Testis (tissue), 3 donors: Measurements from ENCODE around the gene IFFO2. TPM values are rescaled to one million over a fixed set of nuclear protein-coding genes. Genes with fewer than 3 reads are reported as not detected.

ENCODE experiments used
- DNase-seq: peaks from one replicate; pipeline ENCODE4 v3.0.0-alpha.2; 2019
- H3K27ac ChIP-seq, 2 donors: fragments of 200-600 bp; sonication (generic); one replicate each; pipeline ENCODE4 v1.5.1; 2019
- H3K27me3 ChIP-seq: fragments of 200-600 bp; sonication (generic); one replicate; pipeline ENCODE4 v1.5.1; 2019
- H3K36me3 ChIP-seq: fragments of 200-600 bp; sonication (generic); one replicate; pipeline ENCODE4 v1.5.1; 2017; ENCODE audit warnings: low read depth; ENCODE audit errors: missing control alignments
- H3K4me1 ChIP-seq: fragments of 200-600 bp; sonication (generic); one replicate; pipeline ENCODE4 v1.5.1; 2019
- H3K4me3 ChIP-seq, 2 donors: fragments of 200-600 bp; sonication (generic); one replicate each; pipeline ENCODE4 v1.5.1; 2017 to 2019
- H3K9me3 ChIP-seq: fragments of 200-600 bp; sonication (generic); one replicate; pipeline ENCODE4 v1.5.1; 2017
- POLR2A ChIP-seq: fragments of 450-650 bp; IDR thresholded peaks from one replicate; pipeline ENCODE4 v1.6.1; 2017; ENCODE audit warnings: antibody characterized with exemption, mild to moderate bottlenecking, moderate library complexity
- WGBS, 2 donors: methylation state at CpG; one replicate each; pipeline ENCODE4 v1.1.5; 2018; 5-methylcytosine and 5-hydroxymethylcytosine counted together
- intact Hi-C: fragments of 100-400 bp; cut with DNase I; formaldehyde crosslinking; loops from one replicate; pipeline ENCODE4 v1.15.1; 2023; ENCODE audit warnings: low total_unique reads
- polyA plus RNA-seq: library from polyadenylated mRNA; stranded (reverse); fragments of 350-450 nt; fragmentation: Illumina TruSeq; extraction: RNeasy Lipid Tissue Mini Kit (QIAGEN cat#74804); gene quantifications from one replicate; pipeline ENCODE4 v1.2.3, GENCODE V29; 2014; ENCODE audit warnings: low read depth, low replicate concordance; ENCODE audit not compliant: insufficient read depth
- total RNA-seq, 2 donors: library from RNA; depleted of rRNA; stranded (reverse); fragments of >200 nt; gene quantifications; one replicate each; pipeline ENCODE4 v1.2.3, GENCODE V29; 2016
- TF ChIP-seq, protein P1 (sequence below), 3 experiments: fragments of 450-650 bp in 2 of 3; fragments of 200-600 bp in 1 of 3; sonication (generic) in 1 of 3; IDR thresholded peaks; one replicate each; pipeline ENCODE4 v1.5.1; 2016 to 2019; ENCODE audit warnings: antibody characterized with exemption in 3 of 3, mild to moderate bottlenecking in 2 of 3, moderate library complexity in 1 of 3

IFFO2 gene
- total and polyA plus RNA-seq, 3 donors from 2014 or later: 5.0 to 8.5 (median 5.6) TPM

GRCh38 chr1:18996548-18997177, 40.2 kb upstream of the IFFO2 start:
- Histone ChIP-seq H3K9me3 (no peaks in the 10 kb centered on the region), H3K27me3 (no peaks in the 10 kb centered on the region), H3K36me3 (no peaks in the 10 kb centered on the region), H3K4me3 (no peak overlapping the region), H3K4me1 (no peaks in the 10 kb centered on the region), H3K27ac (no peak overlapping the region)
- TF ChIP-seq POLR2A: no peak
- TF ChIP-seq, protein P1, sequence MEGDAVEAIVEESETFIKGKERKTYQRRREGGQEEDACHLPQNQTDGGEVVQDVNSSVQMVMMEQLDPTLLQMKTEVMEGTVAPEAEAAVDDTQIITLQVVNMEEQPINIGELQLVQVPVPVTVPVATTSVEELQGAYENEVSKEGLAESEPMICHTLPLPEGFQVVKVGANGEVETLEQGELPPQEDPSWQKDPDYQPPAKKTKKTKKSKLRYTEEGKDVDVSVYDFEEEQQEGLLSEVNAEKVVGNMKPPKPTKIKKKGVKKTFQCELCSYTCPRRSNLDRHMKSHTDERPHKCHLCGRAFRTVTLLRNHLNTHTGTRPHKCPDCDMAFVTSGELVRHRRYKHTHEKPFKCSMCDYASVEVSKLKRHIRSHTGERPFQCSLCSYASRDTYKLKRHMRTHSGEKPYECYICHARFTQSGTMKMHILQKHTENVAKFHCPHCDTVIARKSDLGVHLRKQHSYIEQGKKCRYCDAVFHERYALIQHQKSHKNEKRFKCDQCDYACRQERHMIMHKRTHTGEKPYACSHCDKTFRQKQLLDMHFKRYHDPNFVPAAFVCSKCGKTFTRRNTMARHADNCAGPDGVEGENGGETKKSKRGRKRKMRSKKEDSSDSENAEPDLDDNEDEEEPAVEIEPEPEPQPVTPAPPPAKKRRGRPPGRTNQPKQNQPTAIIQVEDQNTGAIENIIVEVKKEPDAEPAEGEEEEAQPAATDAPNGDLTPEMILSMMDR (IDR thresholded peaks at IDR 0.05): no peak
- WGBS, 2 donors: 90% methylated on average over 6 of the region's 6 CpGs
- DNase-seq: no peak
- intact Hi-C loops: no loop called here

GRCh38 chr1:18994381-18994780, 37.9 kb upstream of the IFFO2 start:
- Histone ChIP-seq H3K27ac (no peak overlapping the region), H3K27me3 (no peaks in the 10 kb centered on the region), H3K4me1 (no peaks in the 10 kb centered on the region), H3K36me3 (no peaks in the 10 kb centered on the region), H3K9me3 (no peaks in the 10 kb centered on the region), H3K4me3 (no peak overlapping the region)
- intact Hi-C loops: no loop called here
- DNase-seq: no peak
- TF ChIP-seq, protein P1 (IDR thresholded peaks at IDR 0.05): no peak
- no peak for TF ChIP-seq POLR2A
- WGBS, 2 donors: 76 to 91% methylated on average over 6 of the region's 6 CpGs

DNA sequence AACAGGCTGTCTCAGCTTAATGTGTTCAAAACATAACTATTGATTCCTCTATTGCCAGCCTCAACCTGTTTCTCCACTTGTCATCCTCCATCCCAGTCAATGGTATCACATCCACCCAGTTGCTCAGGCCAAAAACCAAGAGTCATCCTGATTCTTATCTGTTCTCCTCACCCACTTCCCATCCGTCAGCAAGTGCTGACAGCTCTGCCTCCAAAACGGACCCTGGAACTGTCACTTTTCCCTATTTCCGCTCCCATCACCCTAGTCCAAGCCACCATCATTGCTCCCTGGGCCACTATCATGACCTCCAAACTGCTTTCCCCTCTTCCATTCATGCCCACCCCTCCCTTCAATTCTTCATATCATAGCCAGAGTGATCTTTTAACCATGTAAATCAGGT, 36.2 kb upstream of the IFFO2 start:
- intact Hi-C loops: no loop called here
- Histone ChIP-seq H3K4me1 (no peaks in the 10 kb centered on the region), H3K9me3 (no peaks in the 10 kb centered on the region), H3K27ac (no peak overlapping the region), H3K4me3 (no peak overlapping the region), H3K27me3 (no peaks in the 10 kb centered on the region), H3K36me3 (no peaks in the 10 kb centered on the region)
- DNase-seq: no peak
- 78 to 83% methylated on average over 3 of the region's 3 CpGs for WGBS, 2 donors
- no peak for TF ChIP-seq POLR2A
- TF ChIP-seq, protein P1 (IDR thresholded peaks at IDR 0.05): no peak

GRCh38 chr1:18991585-18991984, 35.1 kb upstream of the IFFO2 start:
- Histone ChIP-seq H3K4me3 (no peak overlapping the region), H3K27ac (no peak overlapping the region), H3K4me1 (no peaks in the 10 kb centered on the region), H3K36me3 (no peaks in the 10 kb centered on the region), H3K9me3 (no peaks in the 10 kb centered on the region), H3K27me3 (no peaks in the 10 kb centered on the region)
- 63 to 74% methylated on average over 3 of the region's 3 CpGs for WGBS, 2 donors
- TF ChIP-seq, protein P1 (IDR thresholded peaks at IDR 0.05): no peak
- TF ChIP-seq POLR2A: no peak
- DNase-seq: peak; percentile 56
- intact Hi-C loops: no loop called here

- 75 to 80% methylated on average over 9 of the region's 9 CpGs for WGBS, 2 donors
- TF ChIP-seq, protein P1 (IDR thresholded peaks at IDR 0.05): no peak
- no peak for TF ChIP-seq POLR2A
Observed at GRCh38 chr1:18989896-18990295, 33.4 kb upstream of the IFFO2 start.

More at GRCh38 chr1:18989896-18990295, 33.4 kb upstream of the IFFO2 start:
- Histone ChIP-seq H3K4me1 (no peaks in the 10 kb centered on the region), H3K27me3 (no peaks in the 10 kb centered on the region), H3K36me3 (no peaks in the 10 kb centered on the region), H3K4me3 (no peak overlapping the region), H3K27ac (no peak overlapping the region), H3K9me3 (no peaks in the 10 kb centered on the region)
- intact Hi-C loops: no loop called here
- DNase-seq: no peak
